Trophoblast cell (in vitro differentiated cells and primary cell): ENCODE results near the gene PTPRU.

ENCODE experiments used
- DNase-seq, 2 donors: peaks; one replicate each; pipeline ENCODE4 v3.0.0-alpha.2; 2016
- H2AFZ ChIP-seq: 2 replicates; pipeline ENCODE4 v1.6.1; 2013; ENCODE audit warnings: low read length, moderate library complexity, mild to moderate bottlenecking; ENCODE audit not compliant: insufficient read depth, poor library complexity
- H2AK5ac ChIP-seq: 2 replicates; pipeline ENCODE4 v1.6.1; 2013; ENCODE audit warnings: mild to moderate bottlenecking, low read length
- H2BK120ac ChIP-seq: 2 replicates; pipeline ENCODE4 v1.6.1; 2013; ENCODE audit warnings: low read length, mild to moderate bottlenecking, moderate library complexity; ENCODE audit not compliant: insufficient read depth, poor library complexity
- H2BK12ac ChIP-seq: 2 replicates; pipeline ENCODE4 v1.6.1; 2013; ENCODE audit warnings: mild to moderate bottlenecking, low read length, moderate library complexity
- H2BK5ac ChIP-seq: 2 replicates; pipeline ENCODE4 v1.6.1; 2013; ENCODE audit warnings: low read length, low read depth, moderate library complexity, mild to moderate bottlenecking; ENCODE audit not compliant: poor library complexity
- H3K14ac ChIP-seq: 2 replicates; pipeline ENCODE4 v1.6.1; 2013; ENCODE audit warnings: mild to moderate bottlenecking, low read length
- H3K18ac ChIP-seq: 2 replicates; pipeline ENCODE4 v1.6.1; 2013; ENCODE audit warnings: mild to moderate bottlenecking, low read length
- H3K23ac ChIP-seq: 2 replicates; pipeline ENCODE4 v1.6.1; 2013; ENCODE audit warnings: low read length
- H3K27ac ChIP-seq: 2 replicates; pipeline ENCODE4 v1.5.1; 2013; ENCODE audit warnings: low read depth, mild to moderate bottlenecking, inconsistent platforms, low read length, moderate library complexity
- H3K27me3 ChIP-seq: 2 replicates; pipeline ENCODE4 v1.6.1; 2013; ENCODE audit warnings: inconsistent platforms, mild to moderate bottlenecking, low read length, moderate library complexity; ENCODE audit not compliant: insufficient read depth
- H3K36me3 ChIP-seq, 2 experiments: 1 replicate in 1 of 2; 2 replicates in 1 of 2; pipeline ENCODE4 v1.6.1; 2013; ENCODE audit warnings: low read length in 2 of 2, mild to moderate bottlenecking in 2 of 2, moderate library complexity in 1 of 2; ENCODE audit not compliant: insufficient read depth in 2 of 2, control insufficient read depth in 1 of 2
- H3K4ac ChIP-seq: 2 replicates; pipeline ENCODE4 v1.6.1; 2013; ENCODE audit warnings: low read depth, mild to moderate bottlenecking, low read length, moderate library complexity
- H3K4me1 ChIP-seq, 2 experiments: 1 replicate in 1 of 2; 2 replicates in 1 of 2; pipeline ENCODE4 v1.6.1; 2013; ENCODE audit warnings: low read length in 2 of 2, mild to moderate bottlenecking in 2 of 2, moderate library complexity in 1 of 2; ENCODE audit not compliant: insufficient read depth in 2 of 2, control insufficient read depth in 1 of 2
- H3K4me2 ChIP-seq: 2 replicates; pipeline ENCODE4 v1.6.1; 2013; ENCODE audit warnings: inconsistent platforms, mild to moderate bottlenecking, low read length, moderate library complexity
- H3K4me3 ChIP-seq: 2 replicates; pipeline ENCODE4 v1.5.1; 2013; ENCODE audit warnings: mild to moderate bottlenecking, low read depth, low read length, inconsistent platforms
- H3K79me1 ChIP-seq: one replicate; pipeline ENCODE4 v1.6.1; 2013; ENCODE audit warnings: low read length
- H3K79me2 ChIP-seq: 2 replicates; pipeline ENCODE4 v1.6.1; 2013; ENCODE audit warnings: low read length, mild to moderate bottlenecking; ENCODE audit not compliant: control insufficient read depth, insufficient read depth, poor library complexity
- H3K9ac ChIP-seq: 2 replicates; pipeline ENCODE4 v1.6.1; 2013; ENCODE audit warnings: mild to moderate bottlenecking, low read length
- H3K9me3 ChIP-seq: 2 replicates; pipeline ENCODE4 v1.6.1; 2013; ENCODE audit warnings: low read depth, mild to moderate bottlenecking, control low read depth, inconsistent platforms, low read length; ENCODE audit not compliant: insufficient read depth
- H4K12ac ChIP-seq: 2 replicates; pipeline ENCODE4 v1.6.1; 2013; ENCODE audit warnings: low read depth, mild to moderate bottlenecking, low read length, moderate library complexity
- H4K8ac ChIP-seq: 2 replicates; pipeline ENCODE4 v1.6.1; 2013; ENCODE audit warnings: low read depth, mild to moderate bottlenecking, low read length, moderate library complexity
- H4K91ac ChIP-seq: one replicate; pipeline ENCODE4 v1.6.1; 2013; ENCODE audit warnings: low read depth, mild to moderate bottlenecking, low read length, moderate library complexity
- WGBS: extraction: QIAGEN DNeasy Blood & Tissue Kit; methylation state at CpG from one replicate; pipeline ENCODE4 v1.1.7; 2013; ENCODE audit warnings: missing lambda C conversion rate; ENCODE audit not compliant: insufficient read length, insufficient coverage; ENCODE audit errors: extremely low coverage; 5-methylcytosine and 5-hydroxymethylcytosine counted together

The PTPRU gene

DNA sequence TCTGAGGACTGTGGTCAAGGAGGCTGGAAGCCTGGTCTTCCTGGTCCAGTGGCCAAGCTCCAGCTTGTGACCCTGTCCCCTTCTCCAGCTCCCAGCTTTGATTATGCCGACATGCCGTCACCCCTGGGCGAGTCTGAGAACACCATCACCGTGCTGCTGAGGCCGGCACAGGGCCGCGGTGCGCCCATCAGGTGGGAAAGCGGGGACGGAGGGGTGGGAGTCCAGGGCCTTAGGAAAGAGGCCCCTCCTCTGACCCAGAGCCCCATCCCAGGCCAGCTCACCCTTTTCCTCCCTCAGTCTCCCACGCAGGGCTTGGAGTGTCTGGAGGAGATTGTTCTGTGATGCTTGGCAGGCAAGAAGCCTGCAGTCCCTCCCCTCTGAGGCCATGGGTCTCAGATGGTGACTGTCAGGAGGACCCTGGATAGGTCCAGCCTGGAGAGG is 43.6 kb downstream of the PTPRU start:
- Histone ChIP-seq H3K79me2 (no peaks in the 10 kb centered on the region), H4K8ac (no peak overlapping the region), H3K4me1 (peaks cover 7 to 12% of the 10 kb centered on the region in 2 experiments), H3K4me2 (no peak overlapping the region), H3K4me3 (no peak overlapping the region), H2BK5ac (no peak overlapping the region), H4K12ac (no peak overlapping the region), H3K9ac (no peak overlapping the region), H2BK12ac (no peak overlapping the region), H2AK5ac (no peak overlapping the region), H3K36me3 (peaks cover 18 to 19% of the 10 kb centered on the region in 2 experiments), H3K9me3 (peaks cover 3% of the 10 kb centered on the region), H2BK120ac (no peak overlapping the region), H2AFZ (no peak overlapping the region), H3K14ac (no peak overlapping the region), H4K91ac (no peak overlapping the region), H3K23ac (no peak overlapping the region), H3K27ac (no peak overlapping the region), H3K18ac (no peak overlapping the region), H3K27me3 (no peaks in the 10 kb centered on the region), H3K79me1 (peaks cover 6% of the 10 kb centered on the region), H3K4ac (no peak overlapping the region)
- no peak for DNase-seq
- no CpG with 5 or more reads among the region's 11 CpGs for WGBS

DNA sequence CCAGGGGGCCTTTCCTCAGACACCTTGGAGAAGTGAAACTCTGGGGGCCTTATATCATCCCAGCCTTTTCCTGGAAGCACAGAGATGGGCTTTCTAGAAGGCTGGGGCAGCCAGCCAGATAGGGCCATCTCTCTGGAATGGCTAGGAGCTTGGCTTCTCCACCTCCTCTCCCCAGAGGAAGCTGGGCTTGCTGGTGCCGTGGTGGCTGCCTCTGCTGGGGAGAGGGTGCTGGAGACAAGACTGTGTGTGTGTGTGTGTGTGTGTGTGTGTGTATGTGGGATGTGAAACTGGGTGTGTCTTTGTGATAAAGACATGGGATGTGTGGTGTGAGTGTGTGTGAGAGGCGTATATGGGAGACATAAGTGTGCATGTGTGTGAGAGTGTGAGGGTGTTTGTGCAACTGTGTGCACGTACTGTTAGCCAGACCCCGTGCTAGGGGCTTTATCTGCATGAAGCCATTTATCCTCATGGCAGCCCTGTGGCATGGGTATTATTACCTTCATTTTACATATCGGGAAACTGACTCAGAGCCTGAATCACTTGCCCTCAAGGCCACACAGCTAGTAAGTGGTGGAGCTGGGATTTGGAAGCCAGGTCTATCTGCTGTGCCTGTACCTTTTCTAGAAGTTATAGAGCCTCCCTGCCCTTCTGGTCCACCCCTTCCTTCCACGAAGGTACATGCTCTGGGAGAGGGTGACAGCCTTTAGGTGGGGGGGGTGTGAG is 44.2 kb downstream of the PTPRU start:
- H3K79me2 ChIP-seq = no peaks in the 10 kb centered on the region
- H4K8ac ChIP-seq = no peak overlapping the region
- no peak overlapping the region for H3K14ac ChIP-seq
- no peak overlapping the region for H3K27ac ChIP-seq
- H3K36me3 ChIP-seq = peaks cover 16 to 18% of the 10 kb centered on the region in 2 experiments
- no peak overlapping the region for H4K91ac ChIP-seq
- H3K4me3 ChIP-seq = no peak overlapping the region
- no peak overlapping the region for H4K12ac ChIP-seq
- peaks cover 7 to 12% of the 10 kb centered on the region in 2 experiments for H3K4me1 ChIP-seq
- H3K27me3 ChIP-seq = no peaks in the 10 kb centered on the region
- peaks cover 6% of the 10 kb centered on the region for H3K79me1 ChIP-seq
- 100% methylated on average over 1 of the region's 6 CpGs for WGBS
- no peak overlapping the region for H2AFZ ChIP-seq
- H3K4ac ChIP-seq = no peak overlapping the region
- H2BK12ac ChIP-seq = no peak overlapping the region
- no peak overlapping the region for H2AK5ac ChIP-seq
- peak in 1 of 2 donors; percentile 20 for DNase-seq
- no peak overlapping the region for H2BK120ac ChIP-seq
- H2BK5ac ChIP-seq = no peak overlapping the region
- peaks cover 3% of the 10 kb centered on the region for H3K9me3 ChIP-seq
- H3K18ac ChIP-seq = no peak overlapping the region
- no peak overlapping the region for H3K9ac ChIP-seq
- H3K4me2 ChIP-seq = no peak overlapping the region
- no peak overlapping the region for H3K23ac ChIP-seq

DNA sequence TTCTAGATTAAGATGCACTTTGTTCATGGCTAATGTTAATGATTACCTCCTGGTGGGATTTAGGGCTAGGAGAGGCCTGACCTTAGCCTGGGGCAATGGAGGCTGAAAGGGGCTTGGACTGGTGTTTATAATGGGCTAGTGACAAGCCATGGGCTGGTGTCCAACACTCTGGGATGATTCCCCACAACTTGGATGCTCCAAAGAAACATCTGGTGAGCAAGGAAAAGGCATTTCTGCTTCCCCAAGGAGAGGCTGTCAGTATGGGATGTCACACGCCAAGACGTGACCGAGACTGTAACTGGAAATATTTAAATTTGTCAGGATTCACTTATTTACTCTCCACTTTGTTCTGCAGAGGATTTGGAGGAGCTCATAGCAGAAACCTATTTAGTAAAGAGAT is 45.2 kb downstream of the PTPRU start:
- Histone ChIP-seq H3K4me2 (no peak overlapping the region), H3K14ac (no peak overlapping the region), H2BK120ac (no peak overlapping the region), H3K4ac (no peak overlapping the region), H3K23ac (no peak overlapping the region), H2BK12ac (no peak overlapping the region), H3K79me2 (no peaks in the 10 kb centered on the region), H3K9me3 (peaks cover 3% of the 10 kb centered on the region), H3K4me1 (peaks cover 7 to 12% of the 10 kb centered on the region in 2 experiments), H3K27me3 (no peaks in the 10 kb centered on the region), H3K18ac (no peak overlapping the region), H3K9ac (no peak overlapping the region), H3K79me1 (peaks cover 6% of the 10 kb centered on the region), H3K4me3 (no peak overlapping the region), H3K27ac (no peak overlapping the region), H2AFZ (no peak overlapping the region), H2AK5ac (no peak overlapping the region), H4K12ac (no peak overlapping the region), H3K36me3 (peaks cover 13% of the 10 kb centered on the region in 2 experiments), H2BK5ac (no peak overlapping the region), H4K8ac (no peak overlapping the region), H4K91ac (no peak overlapping the region)
- no CpG with 5 or more reads among the region's 3 CpGs for WGBS
- DNase-seq = no peak

DNA sequence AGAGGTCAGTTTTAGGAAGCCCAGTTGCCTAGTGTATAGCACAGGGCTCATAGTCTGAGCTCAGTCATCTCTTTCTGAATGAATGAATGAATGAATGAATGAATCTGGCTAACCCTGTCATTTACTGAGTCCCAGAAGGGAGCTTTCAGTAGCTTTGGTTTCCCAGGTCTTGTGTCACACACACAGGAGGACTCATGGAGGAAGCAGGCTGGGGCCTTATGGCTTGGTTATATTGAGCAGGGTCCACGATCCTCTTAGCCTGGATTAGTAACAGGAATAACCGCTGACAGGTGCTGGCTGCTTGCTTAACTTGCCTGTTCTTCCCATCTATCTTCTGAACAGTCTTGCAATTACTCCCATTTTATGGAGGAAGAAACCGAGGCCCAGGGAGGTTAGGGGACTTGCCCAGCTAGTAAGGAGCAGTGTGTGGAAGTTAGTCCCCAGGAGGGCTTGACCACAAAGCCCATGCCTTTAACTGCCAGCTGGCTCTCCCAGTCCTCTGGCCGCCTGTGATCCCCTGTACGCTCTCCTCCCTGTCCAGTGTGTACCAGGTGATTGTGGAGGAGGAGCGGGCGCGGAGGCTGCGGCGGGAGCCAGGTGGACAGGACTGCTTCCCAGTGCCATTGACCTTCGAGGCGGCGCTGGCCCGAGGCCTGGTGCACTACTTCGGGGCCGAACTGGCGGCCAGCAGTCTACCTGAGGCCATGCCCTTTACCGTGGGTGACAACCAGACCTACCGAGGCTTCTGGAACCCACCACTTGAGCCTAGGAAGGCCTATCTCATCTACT is 46.0 kb downstream of the PTPRU start:
- H3K79me1 ChIP-seq = peaks cover 6% of the 10 kb centered on the region
- DNase-seq = no peak
- H2BK120ac ChIP-seq = no peak overlapping the region
- H2AK5ac ChIP-seq = peak overlapping the region; percentile 49
- no peaks in the 10 kb centered on the region for H3K27me3 ChIP-seq
- no peaks in the 10 kb centered on the region for H3K79me2 ChIP-seq
- peaks cover 7 to 12% of the 10 kb centered on the region in 2 experiments for H3K4me1 ChIP-seq
- H2AFZ ChIP-seq = no peak overlapping the region
- no peak overlapping the region for H3K4me2 ChIP-seq
- H4K8ac ChIP-seq = peak overlapping the region; percentile 43
- H3K36me3 ChIP-seq = peaks cover 13% of the 10 kb centered on the region in 2 experiments
- peak overlapping the region; percentile 60 for H2BK12ac ChIP-seq
- no peak overlapping the region for H3K4ac ChIP-seq
- H4K91ac ChIP-seq = peak overlapping the region; percentile 76
- no peak overlapping the region for H3K4me3 ChIP-seq
- H4K12ac ChIP-seq = peak overlapping the region; percentile 33
- H3K14ac ChIP-seq = peak overlapping the region; percentile 34
- H3K9ac ChIP-seq = no peak overlapping the region
- no CpG with 5 or more reads among the region's 19 CpGs for WGBS
- peaks cover 3% of the 10 kb centered on the region for H3K9me3 ChIP-seq
- H3K23ac ChIP-seq = no peak overlapping the region
- peak overlapping the region; percentile 31 for H3K18ac ChIP-seq
- peak overlapping the region; percentile 7 for H2BK5ac ChIP-seq
- H3K27ac ChIP-seq = no peak overlapping the region
